Lower lobe of right lung (tissue), 2 donors: ENCODE data around the gene EGFL7. TPM values are rescaled to one million over a fixed set of nuclear protein-coding genes. Genes with fewer than 3 reads are reported as not detected.

Experiments
- ATAC-seq, 2 donors: fragments of 200-7000 bp; cut with Tn5 transposase; one replicate each; pipeline ENCODE4 v1.9.1; 2020 to 2022; ENCODE audit warnings: mild to moderate bottlenecking in 2 of 2, moderate library complexity in 2 of 2
- DNase-seq: peaks from one replicate; pipeline ENCODE4 v3.0.0-alpha.2; 2020
- H3K27ac ChIP-seq: fragments of 200-600 bp; one replicate; pipeline ENCODE4 v1.8.0; 2022
- H3K27me3 ChIP-seq: fragments of 200-600 bp; one replicate; pipeline ENCODE4 v1.8.0; 2022; ENCODE audit warnings: low read depth
- H3K36me3 ChIP-seq: fragments of 200-600 bp; one replicate; pipeline ENCODE4 v1.8.0; 2022; ENCODE audit warnings: mild to moderate bottlenecking
- H3K4me1 ChIP-seq: fragments of 200-600 bp; one replicate; pipeline ENCODE4 v1.8.0; 2022
- H3K4me3 ChIP-seq: fragments of 200-600 bp; one replicate; pipeline ENCODE4 v1.8.0; 2022; ENCODE audit warnings: mild to moderate bottlenecking
- H3K9me3 ChIP-seq: fragments of 200-600 bp; one replicate; pipeline ENCODE4 v1.8.0; 2022
- CTCF ChIP-seq: fragments of 200-600 bp; IDR thresholded peaks from one replicate; pipeline ENCODE4 v1.8.0; 2022; ENCODE audit warnings: antibody characterized with exemption, mild to moderate bottlenecking
- intact Hi-C: fragments of 100-400 bp; cut with DNase I; formaldehyde crosslinking; loops from one replicate; pipeline ENCODE4 v1.11.0; 2022
- long read RNA-seq: library from polyadenylated mRNA; unstranded; transcript quantifications from one replicate; pipeline ENCODE4 v2.0.0, GENCODE V29; 2021
- total RNA-seq: library from RNA; stranded (reverse); fragmentation: NEBNext Ultra II Directional; extraction: Animal tissue kit (Norgen Biotek cat#: 25700); gene quantifications from one replicate; pipeline ENCODE4 v1.2.1, GENCODE V29; 2021
- donor health status: DM: no; HTN: yes; CAD: no; lungs with severe emphysema.

The EGFL7 gene
- 230 TPM for total RNA-seq
- long read RNA-seq, transcript EGFL7-202 (9 exons, 1,282 nt): minor isoform, 27 of 376 reads
- long read RNA-seq, transcript EGFL7-204 (10 exons, 1,529 nt): major isoform, 105 of 376 reads
- long read RNA-seq, partial matches to known transcripts: 139 of 376 reads
- long read RNA-seq, other reads (novel, unspliced or antisense): 101 of 376 reads

DNA sequence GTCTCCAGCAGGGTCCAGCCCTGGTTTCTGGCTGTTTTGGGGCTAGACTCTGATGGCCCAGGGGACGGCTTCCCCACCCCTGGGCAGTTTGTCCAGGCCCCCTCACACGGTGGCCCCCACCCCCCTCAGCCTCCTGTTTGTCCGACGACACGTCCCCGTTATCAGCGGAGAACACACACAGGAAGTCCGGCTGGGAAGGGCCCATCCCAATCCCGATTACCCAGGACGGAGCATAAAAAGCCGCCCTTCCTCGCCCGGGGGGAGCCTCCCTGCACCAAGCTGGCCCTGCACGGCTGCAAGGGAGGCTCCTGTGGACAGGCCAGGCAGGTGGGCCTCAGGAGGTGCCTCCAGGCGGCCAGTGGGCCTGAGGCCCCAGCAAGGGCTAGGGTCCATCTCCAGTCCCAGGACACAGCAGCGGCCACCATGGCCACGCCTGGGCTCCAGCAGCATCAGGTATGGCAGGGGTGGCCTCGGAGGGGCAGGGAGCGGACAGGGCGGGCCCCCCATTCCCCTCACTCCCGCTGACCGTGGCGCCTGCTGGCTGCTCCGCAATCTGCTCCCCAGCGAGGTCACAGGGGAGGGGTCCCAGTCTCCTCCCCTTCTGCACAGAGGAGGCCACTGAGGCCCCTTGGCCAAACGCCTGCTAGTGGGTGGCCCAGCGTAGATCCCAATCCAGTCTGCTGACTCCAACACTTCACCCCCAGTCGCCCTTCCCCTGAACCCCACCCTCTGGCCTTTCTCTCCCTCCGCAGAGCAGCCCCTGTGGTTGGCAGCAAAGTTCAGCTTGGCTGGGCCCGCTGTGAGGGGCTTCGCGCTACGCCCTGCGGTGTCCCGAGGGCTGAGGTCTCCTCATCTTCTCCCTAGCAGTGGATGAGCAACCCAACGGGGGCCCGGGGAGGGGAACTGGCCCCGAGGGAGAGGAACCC, at the start of gene EGFL7:
Gene EGFL7, plus strand, starts transcription at position 261 of the 926 bp plus-strand sequence. CDS start 5,367 bp downstream, outside the sequence.
- Histone ChIP-seq H3K4me1 (peaks cover 6% of the 10 kb centered on the region), H3K27ac (peak within 1 kb of the TSS; percentile 94), H3K9me3 (no peaks in the 10 kb centered on the region), H3K4me3 (peak within 1 kb of the TSS; percentile 61), H3K27me3 (peaks cover 71% of the 10 kb centered on the region), H3K36me3 (peaks cover 19% of the 10 kb centered on the region)
- intact Hi-C loops: no loop called here
- TF ChIP-seq CTCF: no peak
- peak; percentile 68 for DNase-seq
- ATAC-seq: peak; percentile 20 to 41

DNA sequence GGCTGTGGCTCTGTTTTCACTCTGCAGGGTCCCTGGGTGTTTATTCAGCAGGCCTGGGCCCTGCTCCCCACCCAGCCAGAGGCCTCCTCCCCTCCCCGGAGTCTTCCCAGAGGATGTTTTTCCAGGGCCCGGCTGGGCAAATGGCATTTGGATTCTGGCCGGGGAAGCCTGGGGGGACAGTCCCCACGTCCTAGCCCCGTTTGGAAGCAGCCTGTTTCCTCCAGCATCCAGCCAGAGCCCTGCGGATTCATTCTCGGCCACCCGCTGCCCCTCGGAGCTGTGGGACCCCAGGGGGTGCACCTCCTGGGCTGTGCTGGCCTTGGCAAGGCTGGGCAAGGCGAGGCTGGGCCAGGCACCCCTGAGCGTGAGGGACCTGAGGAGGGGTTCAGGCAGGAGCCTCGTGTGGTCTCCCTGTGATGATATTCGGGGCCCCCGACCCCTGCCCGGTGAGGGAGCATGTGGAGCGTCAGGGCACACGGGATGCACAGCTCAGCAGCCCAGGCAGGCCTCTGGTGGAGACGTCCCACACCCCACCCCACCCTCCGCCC, 48.8 kb upstream of the EGFL7 start:
- ATAC-seq (no peak), DNase-seq (no peak)
- H3K4me3 ChIP-seq: no peak overlapping the region
- no peaks in the 10 kb centered on the region for H3K36me3 ChIP-seq
- no peaks in the 10 kb centered on the region for H3K27me3 ChIP-seq
- H3K9me3 ChIP-seq: no peaks in the 10 kb centered on the region
- intact Hi-C loops: no loop called here
- TF ChIP-seq CTCF: no peak
- H3K4me1 ChIP-seq: peaks cover 42% of the 10 kb centered on the region
- H3K27ac ChIP-seq: peak overlapping the region; percentile 68

DNA sequence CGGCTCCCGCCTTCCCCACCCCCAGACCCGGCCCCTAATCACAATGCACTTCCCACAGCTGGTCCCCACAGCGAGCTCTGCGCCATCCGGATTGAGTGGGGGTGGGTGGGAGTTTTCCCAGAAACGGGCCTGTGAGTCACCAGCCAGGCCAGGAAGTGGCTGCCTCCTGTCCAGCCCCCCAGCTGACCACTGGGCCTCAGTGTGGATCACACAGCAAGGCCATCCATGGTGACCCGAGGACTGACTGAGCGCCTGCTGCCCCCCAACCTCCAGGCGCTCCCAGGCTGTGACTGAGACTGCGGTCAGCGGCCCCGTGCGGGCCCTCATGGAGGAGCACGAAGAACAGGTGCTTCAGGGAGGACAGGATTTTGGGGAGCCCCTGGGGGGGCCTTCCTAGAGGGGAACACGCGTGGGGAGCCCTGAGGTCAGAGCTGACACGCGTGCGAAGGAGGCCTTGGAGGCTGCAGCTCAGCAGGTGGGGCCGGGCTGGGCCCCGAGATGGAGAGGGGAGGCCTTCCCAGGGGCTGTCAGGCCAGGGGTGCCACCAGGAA, 48.3 kb upstream of the EGFL7 start:
- no peaks in the 10 kb centered on the region for H3K27me3 ChIP-seq
- H3K36me3 ChIP-seq: no peaks in the 10 kb centered on the region
- peaks cover 48% of the 10 kb centered on the region for H3K4me1 ChIP-seq
- peak overlapping the region; percentile 62 for H3K27ac ChIP-seq
- ATAC-seq (peak in 1 of 2 donors; percentile 5), DNase-seq (no peak)
- H3K4me3 ChIP-seq: no peak overlapping the region
- intact Hi-C loops: no loop called here
- TF ChIP-seq CTCF: no peak
- no peaks in the 10 kb centered on the region for H3K9me3 ChIP-seq

DNA sequence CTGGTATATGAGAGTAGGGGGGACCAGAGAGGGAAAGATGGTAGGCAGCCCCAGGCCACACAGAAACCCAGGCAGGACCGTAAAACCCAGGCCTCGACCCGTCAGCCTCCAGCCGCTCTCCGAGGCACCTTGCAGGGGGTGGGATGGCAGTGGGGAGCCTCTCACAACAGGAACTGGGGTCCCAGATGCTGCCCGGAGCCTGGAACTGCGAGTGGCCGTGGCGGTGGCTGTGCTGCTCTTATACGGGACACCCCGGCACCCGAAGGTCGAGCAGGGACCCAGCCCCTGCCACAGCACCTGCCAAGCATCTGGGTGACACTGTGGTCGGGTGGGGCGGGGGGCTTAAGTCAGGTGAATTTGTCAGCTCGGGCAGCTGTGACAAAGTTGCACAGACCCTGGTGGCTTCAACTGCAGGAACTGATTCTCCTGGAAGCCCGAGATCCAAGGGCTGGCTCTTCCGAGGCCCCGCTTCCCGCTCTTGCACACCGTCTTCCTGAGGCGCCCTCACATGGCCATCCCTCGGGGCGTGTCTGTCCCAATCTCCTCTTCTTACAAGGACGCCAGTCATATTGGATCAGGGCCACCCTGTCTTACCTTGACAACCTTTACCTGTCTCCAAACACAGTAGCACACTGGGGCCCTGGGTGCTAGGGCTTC, 47.6 kb upstream of the EGFL7 start:
- no peak for TF ChIP-seq CTCF
- intact Hi-C loops: no loop called here
- H3K9me3 ChIP-seq: no peaks in the 10 kb centered on the region
- H3K27me3 ChIP-seq: no peaks in the 10 kb centered on the region
- no peak for DNase-seq
- no peaks in the 10 kb centered on the region for H3K36me3 ChIP-seq
- H3K27ac ChIP-seq: peak overlapping the region; percentile 62
- no peak overlapping the region for H3K4me3 ChIP-seq
- H3K4me1 ChIP-seq: peaks cover 54% of the 10 kb centered on the region
- ATAC-seq: no peak
